Measurements from ENCODE around the gene CAP2. TPM values are rescaled to one million over a fixed set of nuclear protein-coding genes. Genes with fewer than 3 reads are reported as not detected.

The CAP2 gene
- total and polyA plus RNA-seq, 10 donors = 0.68 to 2.8 (median 1.8) TPM

DNA sequence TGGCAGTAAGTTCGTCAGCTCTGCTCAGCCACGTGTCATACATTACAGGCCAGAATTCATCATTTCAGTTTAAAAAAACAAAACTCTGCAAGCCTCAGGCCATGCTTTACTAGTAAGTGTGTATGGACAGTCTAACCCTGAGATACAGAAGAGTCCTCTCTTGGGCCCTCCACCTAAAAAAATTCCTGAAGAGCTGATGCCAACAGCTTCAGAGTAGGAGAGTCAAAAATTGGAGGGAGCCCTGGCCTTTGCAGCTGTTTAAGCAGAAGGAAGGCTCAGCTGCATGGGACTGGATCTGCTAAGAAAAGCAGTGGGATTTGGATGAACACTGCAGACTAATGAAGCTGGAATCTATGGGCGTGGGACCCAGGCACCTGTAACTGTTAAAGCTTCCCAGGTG, 159.5 kb downstream of the CAP2 start:
- no peaks in the 10 kb centered on the region for H3K9me3 ChIP-seq
- no peaks in the 10 kb centered on the region for H3K4me1 ChIP-seq
- H3K4me3 ChIP-seq = no peak overlapping the region
- 81 to 92% (median 88%) methylated on average over 3 of the region's 3 CpGs for WGBS, 5 donors
- no peak for DNase-seq
- intact Hi-C loops (cut with DNase I; ENCODE audit: low total_unique reads) = no loop called here
- no peaks in the 10 kb centered on the region for H3K27me3 ChIP-seq (replicated peaks in 1 of 7)
- no peaks in the 10 kb centered on the region for H3K36me3 ChIP-seq
- TF ChIP-seq, protein P1, sequence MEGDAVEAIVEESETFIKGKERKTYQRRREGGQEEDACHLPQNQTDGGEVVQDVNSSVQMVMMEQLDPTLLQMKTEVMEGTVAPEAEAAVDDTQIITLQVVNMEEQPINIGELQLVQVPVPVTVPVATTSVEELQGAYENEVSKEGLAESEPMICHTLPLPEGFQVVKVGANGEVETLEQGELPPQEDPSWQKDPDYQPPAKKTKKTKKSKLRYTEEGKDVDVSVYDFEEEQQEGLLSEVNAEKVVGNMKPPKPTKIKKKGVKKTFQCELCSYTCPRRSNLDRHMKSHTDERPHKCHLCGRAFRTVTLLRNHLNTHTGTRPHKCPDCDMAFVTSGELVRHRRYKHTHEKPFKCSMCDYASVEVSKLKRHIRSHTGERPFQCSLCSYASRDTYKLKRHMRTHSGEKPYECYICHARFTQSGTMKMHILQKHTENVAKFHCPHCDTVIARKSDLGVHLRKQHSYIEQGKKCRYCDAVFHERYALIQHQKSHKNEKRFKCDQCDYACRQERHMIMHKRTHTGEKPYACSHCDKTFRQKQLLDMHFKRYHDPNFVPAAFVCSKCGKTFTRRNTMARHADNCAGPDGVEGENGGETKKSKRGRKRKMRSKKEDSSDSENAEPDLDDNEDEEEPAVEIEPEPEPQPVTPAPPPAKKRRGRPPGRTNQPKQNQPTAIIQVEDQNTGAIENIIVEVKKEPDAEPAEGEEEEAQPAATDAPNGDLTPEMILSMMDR (IDR thresholded peaks at IDR 0.05 in 8 of 11, conservative IDR thresholded peaks at IDR 0.05 in 3 of 11) = no peak
- TF ChIP-seq POLR2AphosphoS5 (IDR thresholded peaks at IDR 0.05) (no peak), POLR2A (IDR thresholded peaks at IDR 0.05) (no peak)
- no peak overlapping the region for H3K27ac ChIP-seq

DNA sequence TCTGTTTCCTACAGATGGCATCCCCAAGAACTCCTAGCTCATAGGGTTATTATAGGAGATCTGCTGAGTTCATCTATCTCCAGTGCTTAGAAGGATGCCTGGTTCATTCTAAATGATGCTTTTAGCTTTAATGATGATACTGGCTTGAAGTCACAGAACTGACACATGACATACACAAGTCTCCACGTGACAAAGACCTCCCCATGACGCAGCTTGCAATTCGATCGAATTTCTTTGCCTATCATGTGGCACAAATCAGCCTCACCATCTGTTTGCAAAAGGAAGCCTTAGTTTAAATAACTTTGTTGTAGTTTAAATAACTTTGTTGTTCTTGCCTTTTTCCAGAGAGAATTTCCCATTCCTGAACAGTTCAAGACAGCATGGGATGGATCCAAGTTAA, 162.6 kb downstream of the CAP2 start:
- intact Hi-C loops (cut with DNase I; ENCODE audit: low total_unique reads) = no loop called here
- H3K36me3 ChIP-seq = no peaks in the 10 kb centered on the region
- H3K27ac ChIP-seq = no peak overlapping the region
- H3K9me3 ChIP-seq = peaks cover 0 to under 1% (median 0%) of the 10 kb centered on the region in 8 donors
- TF ChIP-seq, protein P1 (IDR thresholded peaks at IDR 0.05 in 8 of 11, conservative IDR thresholded peaks at IDR 0.05 in 3 of 11) = no peak
- TF ChIP-seq POLR2A (IDR thresholded peaks at IDR 0.05) (no peak), POLR2AphosphoS5 (IDR thresholded peaks at IDR 0.05) (no peak)
- 77 to 92% (median 87%) methylated on average over 4 of the region's 4 CpGs for WGBS, 5 donors
- DNase-seq = no peak
- no peak overlapping the region for H3K4me3 ChIP-seq
- H3K4me1 ChIP-seq = no peaks in the 10 kb centered on the region
- H3K27me3 ChIP-seq (replicated peaks in 1 of 7) = no peaks in the 10 kb centered on the region

DNA sequence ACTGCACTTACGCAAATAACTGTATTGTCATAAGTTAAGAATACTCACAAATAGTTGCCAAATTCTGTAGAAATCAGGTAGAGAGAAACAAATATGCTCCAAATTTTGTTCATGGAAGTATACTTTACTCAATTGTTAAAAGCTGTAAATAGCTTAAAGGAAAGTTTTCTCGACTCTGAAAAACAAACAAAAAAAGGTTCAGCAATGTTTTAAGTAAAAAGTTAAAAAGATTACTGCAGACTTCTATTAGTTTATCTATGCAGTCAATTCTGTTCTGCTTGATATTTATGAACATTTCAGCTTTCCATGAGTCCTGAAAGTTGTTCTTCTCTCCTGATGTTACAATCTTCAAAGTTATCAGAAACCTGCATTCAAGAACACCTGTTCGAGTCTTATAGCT, 169.2 kb downstream of the CAP2 start:
- TF ChIP-seq, protein P1 (IDR thresholded peaks at IDR 0.05 in 8 of 11, conservative IDR thresholded peaks at IDR 0.05 in 3 of 11) = no peak
- no peak for TF ChIP-seq POLR2A (IDR thresholded peaks at IDR 0.05)
- Histone ChIP-seq H3K36me3 (no peaks in the 10 kb centered on the region), H3K27ac (no peak overlapping the region), H3K4me3 (no peak overlapping the region), H3K27me3 (replicated peaks in 1 of 7) (no peaks in the 10 kb centered on the region), H3K4me1 (no peaks in the 10 kb centered on the region), H3K9me3 (peaks cover 0 to 56% (median 39%) of the 10 kb centered on the region in 8 donors)
- intact Hi-C loops (cut with DNase I; ENCODE audit: low total_unique reads) = no loop called here
- no peak for DNase-seq
- 84 to 93% (median 89%) methylated on average over 3 of the region's 3 CpGs for WGBS, 5 donors

DNA sequence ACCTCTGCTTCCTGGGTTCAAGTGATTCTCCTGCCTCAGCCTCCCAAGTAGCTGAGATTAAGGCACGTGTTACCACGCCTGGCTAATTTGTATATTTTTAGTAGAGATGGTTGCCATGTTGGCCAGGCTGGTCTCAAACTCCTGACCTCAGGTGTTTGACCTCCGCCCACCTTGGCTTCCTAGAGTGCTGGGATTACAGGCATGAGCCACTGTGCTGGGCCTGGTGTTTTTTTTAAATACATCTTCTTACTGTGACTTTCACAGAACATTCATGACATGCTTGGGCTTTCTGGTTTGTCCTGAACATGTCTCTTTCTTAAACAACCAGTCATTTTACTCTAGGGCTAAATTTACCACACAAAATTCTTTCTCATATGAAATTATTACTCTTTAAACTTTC, 172.0 kb downstream of the CAP2 start:
- 82 to 87% (median 86%) methylated on average over 3 of the region's 3 CpGs for WGBS, 5 donors
- Histone ChIP-seq H3K4me3 (no peak overlapping the region), H3K36me3 (no peaks in the 10 kb centered on the region), H3K27me3 (replicated peaks in 1 of 7) (peaks cover 0 to 9% (median 0%) of the 10 kb centered on the region in 7 donors), H3K27ac (no peak overlapping the region), H3K9me3 (peaks cover 0 to 56% (median 39%) of the 10 kb centered on the region in 8 donors), H3K4me1 (no peaks in the 10 kb centered on the region)
- DNase-seq = no peak
- intact Hi-C loops (cut with DNase I; ENCODE audit: low total_unique reads) = no loop called here
- no peak for TF ChIP-seq POLR2A (IDR thresholded peaks at IDR 0.05)
- TF ChIP-seq, protein P1 (IDR thresholded peaks at IDR 0.05 in 8 of 11, conservative IDR thresholded peaks at IDR 0.05 in 3 of 11) = no peak
- TF ChIP-seq POLR2AphosphoS5 (IDR thresholded peaks at IDR 0.05) = no peak
